H1 (cell line): ENCODE results near the gene LIMK2. TPM values are rescaled to one million over a fixed set of nuclear protein-coding genes. Genes with fewer than 3 reads are reported as not detected.

Source experiments
- CTCF ChIA-PET: fragments of 300-600 bp; sonication (Branson Sonifier 250); formaldehyde crosslinking; loops from one replicate; lab custom pipeline; 2021; ENCODE audit not compliant: partially characterized antibody; lab: Charles Lee
- POLR2A ChIA-PET: fragments of 300-600 bp; sonication (Branson Sonifier 250); formaldehyde crosslinking; loops from one replicate; lab custom pipeline; 2021; ENCODE audit warnings: inconsistent platforms; ENCODE audit not compliant: partially characterized antibody; lab: Charles Lee
- DNase-seq, 2 experiments: peaks; one replicate each; pipeline versions ENCODE4 v3.0.0 to v3.0.0-alpha.2; 2010 to 2022; ENCODE audit warnings: low spot score in 2 of 2, low read depth in 1 of 2, mixed read lengths in 1 of 2
- FAIRE-seq: peaks from 2 replicates; lab custom pipeline; 2011; peaks lifted over from hg19 to GRCh38; lab: Jason Lieb, UNC
- H2AFZ ChIP-seq: 2 replicates; pipeline ENCODE4 v1.8.1; 2012; ENCODE audit warnings: low read length, inconsistent platforms
- H2AK5ac ChIP-seq: 2 replicates; pipeline ENCODE4 v1.6.1; 2013; ENCODE audit warnings: low read depth, low read length
- H2BK120ac ChIP-seq: replicated peaks from 2 replicates; pipeline ENCODE3; 2013; ENCODE audit warnings: low read depth, low read length, inconsistent platforms
- H2BK12ac ChIP-seq: 2 replicates; pipeline ENCODE4 v1.6.1; 2013; ENCODE audit warnings: low read depth, low read length
- H2BK15ac ChIP-seq: 2 replicates; pipeline ENCODE4 v1.6.1; 2013; ENCODE audit warnings: low read length
- H2BK20ac ChIP-seq: 2 replicates; pipeline ENCODE4 v1.6.1; 2013; ENCODE audit warnings: low read length
- H2BK5ac ChIP-seq: 2 replicates; pipeline ENCODE4 v1.6.1; 2013; ENCODE audit warnings: low read depth, low read length
- H3K14ac ChIP-seq: 2 replicates; pipeline ENCODE4 v1.6.1; 2013; ENCODE audit warnings: inconsistent platforms; ENCODE audit not compliant: insufficient read length
- H3K18ac ChIP-seq: 2 replicates; pipeline ENCODE4 v1.6.1; 2013; ENCODE audit warnings: low read length; ENCODE audit errors: extremely low read depth
- H3K23ac ChIP-seq: 2 replicates; pipeline ENCODE4 v1.6.1; 2013; ENCODE audit warnings: inconsistent platforms; ENCODE audit not compliant: insufficient read length
- H3K23me2 ChIP-seq: 2 replicates; pipeline ENCODE4 v1.6.1; 2013; ENCODE audit warnings: low read depth, low read length
- H3K27ac ChIP-seq: 2 replicates; pipeline ENCODE4 v1.6.1; 2011; ENCODE audit warnings: low read depth, low read length, inconsistent platforms
- H3K27me3 ChIP-seq, 4 experiments: replicated peaks in 1 of 4; 1 replicate in 1 of 4; 2 replicates in 3 of 4; pipeline versions ENCODE4 v1.6.1 to v1.8.1; 2011 to 2013; ENCODE audit warnings: low read length in 3 of 4, mild to moderate bottlenecking in 3 of 4, inconsistent platforms in 2 of 4, mixed read lengths in 2 of 4, moderate library complexity in 1 of 4; ENCODE audit not compliant: control insufficient read depth in 3 of 4, insufficient read depth in 3 of 4; ENCODE audit errors: extremely low read depth in 1 of 4
- H3K36me3 ChIP-seq, 4 experiments: 2 replicates each; pipeline versions ENCODE4 v1.6.1 to v1.8.1; 2011 to 2013; ENCODE audit warnings: mild to moderate bottlenecking in 4 of 4, low read length in 3 of 4, moderate library complexity in 2 of 4, control low read depth in 1 of 4, inconsistent platforms in 1 of 4; ENCODE audit not compliant: insufficient read depth in 4 of 4, control insufficient read depth in 2 of 4
- H3K4ac ChIP-seq: replicated peaks from 2 replicates; pipeline ENCODE3; 2013; ENCODE audit warnings: low read length, low read depth, mixed read lengths, inconsistent platforms; ENCODE audit not compliant: insufficient read length
- H3K4me1 ChIP-seq, 4 experiments: replicated peaks in 1 of 4; 1 replicate in 1 of 4; 2 replicates in 3 of 4; pipeline versions ENCODE4 v1.6.1 to v1.8.1; 2011 to 2013; ENCODE audit warnings: low read length in 3 of 4, inconsistent platforms in 2 of 4, mixed read lengths in 1 of 4; ENCODE audit not compliant: insufficient read depth in 4 of 4, control insufficient read depth in 3 of 4
- H3K4me2 ChIP-seq, 2 experiments: 2 replicates each; pipeline versions ENCODE4 v1.6.1 to v1.8.1; 2011 to 2013; ENCODE audit warnings: low read depth in 2 of 2, low read length in 2 of 2, control low read depth in 1 of 2, inconsistent platforms in 1 of 2, mild to moderate bottlenecking in 1 of 2; ENCODE audit not compliant: insufficient read depth in 1 of 2
- H3K4me3 ChIP-seq, 4 experiments: fragments of 200-600, 300-600 bp in 1 of 4; sonication (generic), shearing (Covaris generic), sonication (Bioruptor Twin) in 1 of 4; 2 replicates each; pipeline versions ENCODE4 v1.5.1 to v1.8.1; 2011 to 2016; ENCODE audit warnings: low read length in 4 of 4, low read depth in 3 of 4, control low read depth in 2 of 4, inconsistent platforms in 2 of 4, mild to moderate bottlenecking in 2 of 4, mixed read lengths in 1 of 4, moderate library complexity in 1 of 4; ENCODE audit not compliant: insufficient read depth in 2 of 4; ENCODE audit errors: extremely low read depth in 1 of 4
- H3K56ac ChIP-seq: replicated peaks from 2 replicates; pipeline ENCODE3; 2013; ENCODE audit warnings: low read depth, mild to moderate bottlenecking, mixed read lengths, low read length, inconsistent platforms; ENCODE audit not compliant: insufficient read length
- H3K79me1 ChIP-seq: 2 replicates; pipeline ENCODE4 v1.6.1; 2013; ENCODE audit warnings: low read depth, low read length, control low read depth
- H3K79me2 ChIP-seq, 2 experiments: 2 replicates each; pipeline versions ENCODE4 v1.6.1 to v1.8.1; 2012 to 2013; ENCODE audit warnings: low read length in 2 of 2, mild to moderate bottlenecking in 2 of 2, inconsistent platforms in 1 of 2; ENCODE audit not compliant: insufficient read depth in 2 of 2, control insufficient read depth in 1 of 2
- H3K9ac ChIP-seq, 4 experiments: replicated peaks in 1 of 4; 1 replicate in 1 of 4; 2 replicates in 3 of 4; pipeline versions ENCODE4 v1.6.1 to v1.8.1; 2011 to 2013; ENCODE audit warnings: low read depth in 3 of 4, low read length in 3 of 4, control low read depth in 2 of 4, mild to moderate bottlenecking in 2 of 4, moderate library complexity in 2 of 4, inconsistent platforms in 1 of 4; ENCODE audit errors: extremely low read depth in 1 of 4
- H3K9me3 ChIP-seq, 2 experiments: 2 replicates each; pipeline versions ENCODE4 v1.6.1 to v1.8.1; 2012 to 2013; ENCODE audit warnings: mild to moderate bottlenecking in 2 of 2, moderate library complexity in 2 of 2, control low read depth in 1 of 2, inconsistent platforms in 1 of 2, low read depth in 1 of 2, low read length in 1 of 2, mixed read lengths in 1 of 2; ENCODE audit not compliant: insufficient read depth in 2 of 2
- H4K20me1 ChIP-seq, 2 experiments: replicated peaks in 1 of 2; 2 replicates each; pipeline versions ENCODE3 to v1.8.1; 2011 to 2013; ENCODE audit warnings: inconsistent platforms in 2 of 2, low read length in 2 of 2, mild to moderate bottlenecking in 1 of 2; ENCODE audit not compliant: insufficient read depth in 2 of 2, control insufficient read depth in 1 of 2
- H4K5ac ChIP-seq: 2 replicates; pipeline ENCODE4 v1.6.1; 2013; ENCODE audit warnings: low read length, low read depth, mixed read lengths, inconsistent platforms; ENCODE audit not compliant: insufficient read length
- H4K8ac ChIP-seq: 2 replicates; pipeline ENCODE4 v1.8.0; 2013; ENCODE audit warnings: mild to moderate bottlenecking, moderate library complexity, low read length, inconsistent platforms; ENCODE audit not compliant: insufficient read depth; ENCODE audit errors: extremely low read depth
- H4K91ac ChIP-seq: replicated peaks from 2 replicates; pipeline ENCODE3; 2013; ENCODE audit warnings: low read length, mixed read lengths, inconsistent platforms; ENCODE audit not compliant: insufficient read length
- NRF1 ChIP-seq: IDR thresholded peaks from 2 replicates; pipeline ENCODE4 v1.6.1; 2011; ENCODE audit warnings: mild to moderate bottlenecking, low read depth, low read length, improper control_type of control experiment
- WGBS, 2 experiments: shearing (Covaris generic) in 1 of 2; methylation state at CpG; one replicate each; pipeline versions ENCODE4 v1.1.6 to v1.1.7; 2013 to 2015; ENCODE audit warnings: low lambda C conversion rate in 2 of 2, mixed read lengths in 2 of 2, inconsistent platforms in 1 of 2, low coverage in 1 of 2, missing lambda C conversion rate in 1 of 2; ENCODE audit not compliant: insufficient replicate concordance in 2 of 2, insufficient coverage in 1 of 2, insufficient read length in 1 of 2; ENCODE audit errors: extremely low coverage in 1 of 2, missing lambda C conversion rate in 1 of 2; 5-methylcytosine and 5-hydroxymethylcytosine counted together
- polyA plus RNA-seq, 7 experiments: library from polyadenylated mRNA; depleted of rRNA in 3 of 7; stranded (reverse) in 5 of 7; unstranded in 2 of 7; fragments of >200 nt in 5 of 7; fragments of 200-250 nt in 2 of 7; gene quantifications; 1 replicate in 5 of 7; 2 replicates in 1 of 7; 4 replicates in 1 of 7; pipeline versions ENCODE4 v1.2.1 to v1.2.3, GENCODE V29; 2011 to 2013; ENCODE audit warnings: missing spikeins in 2 of 7, mixed read lengths in 2 of 7
- total RNA-seq: library from RNA; stranded (reverse); fragmentation: NEBNext Ultra II Directional; extraction: Animal tissue kit (Norgen Biotek cat#: 25700); gene quantifications from 2 replicates; pipeline ENCODE4 v1.2.1, GENCODE V29; 2021

LIMK2 gene
- total and polyA plus RNA-seq, 2 of the 8 experiments (the other 6 are each of a cell fraction or from before 2014, with no cell fraction given), result 13.2 to 37.6 TPM

DNA sequence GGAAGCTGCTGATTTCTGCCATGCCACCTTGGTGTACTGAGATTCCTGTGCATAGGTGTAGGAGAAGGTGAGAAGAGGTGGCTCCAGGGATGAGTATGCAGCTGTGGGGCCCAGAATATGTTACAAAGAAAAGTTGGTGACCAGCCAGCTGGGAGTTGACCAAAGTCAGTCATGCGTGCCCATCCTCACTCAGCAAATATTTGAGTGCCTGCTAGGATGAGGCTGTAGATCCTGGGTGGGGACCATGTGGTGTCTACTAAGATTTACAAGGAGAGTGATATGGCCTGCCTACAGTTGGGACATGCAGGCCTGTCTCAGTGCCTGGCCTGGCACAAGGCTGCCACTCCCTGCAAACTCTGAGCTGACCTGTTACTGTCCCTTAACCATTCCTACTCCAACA is 32.8 kb upstream of the LIMK2 start:
- H3K79me2 ChIP-seq, result no peaks in the 10 kb centered on the region; a peak in 1 of 4 replicates
- H3K36me3 ChIP-seq, result peaks cover 0 to 3% (median 0%) of the 10 kb centered on the region in 4 experiments; a peak in 1 of 8 replicates
- no peak overlapping the region for H3K56ac ChIP-seq
- H3K18ac ChIP-seq, result no peak overlapping the region
- no peak overlapping the region for H3K4me2 ChIP-seq
- ChIA-PET POLR2A (interaction anchor here (0.6 to 1.9 kb wide), 4 partner anchors 19 to 312 kb away, joined by 3 to 4 read pairs (median 4); partner anchors contain the start of genes MORC2, RNF185 and TUG1), CTCF (interaction anchor here (0.9 kb wide), 1 partner anchor 11 kb away, joined by 3 read pairs; no protein-coding TSS in a partner anchor)
- H3K9me3 ChIP-seq, result peaks cover 0 to 6% of the 10 kb centered on the region in 2 experiments; a peak in 1 of 4 replicates
- peaks cover 0 to 2% of the 10 kb centered on the region in 2 experiments for H4K20me1 ChIP-seq
- H3K4me1 ChIP-seq, result no peaks in the 10 kb centered on the region
- FAIRE-seq (no peak), DNase-seq (no peak)
- no peak overlapping the region for H3K14ac ChIP-seq
- H2BK5ac ChIP-seq, result no peak overlapping the region
- no peak overlapping the region for H4K91ac ChIP-seq
- H3K23ac ChIP-seq, result no peak overlapping the region
- H3K9ac ChIP-seq, result no peak overlapping the region
- H2AFZ ChIP-seq, result no peak overlapping the region
- no peak overlapping the region for H2BK15ac ChIP-seq
- no peak overlapping the region for H3K4me3 ChIP-seq
- H3K4ac ChIP-seq, result no peak overlapping the region
- no peak overlapping the region for H4K8ac ChIP-seq
- 80% methylated on average over 1 of the region's 1 CpG; no CpG with 5 or more reads in 1 of the 2 experiments for WGBS, 2 experiments
- no peak overlapping the region for H2BK20ac ChIP-seq
- no peak overlapping the region for H3K27ac ChIP-seq
- no peaks in the 10 kb centered on the region for H3K23me2 ChIP-seq
- H2BK12ac ChIP-seq, result no peak overlapping the region
- no peak overlapping the region for H4K5ac ChIP-seq
- H3K27me3 ChIP-seq, result no peaks in the 10 kb centered on the region
- peaks cover 4% of the 10 kb centered on the region for H3K79me1 ChIP-seq
- H2BK120ac ChIP-seq, result no peak overlapping the region
- H2AK5ac ChIP-seq, result no peak overlapping the region
- TF ChIP-seq NRF1, result no peak
